ENCODE results near the gene C1QTNF1.

DNA sequence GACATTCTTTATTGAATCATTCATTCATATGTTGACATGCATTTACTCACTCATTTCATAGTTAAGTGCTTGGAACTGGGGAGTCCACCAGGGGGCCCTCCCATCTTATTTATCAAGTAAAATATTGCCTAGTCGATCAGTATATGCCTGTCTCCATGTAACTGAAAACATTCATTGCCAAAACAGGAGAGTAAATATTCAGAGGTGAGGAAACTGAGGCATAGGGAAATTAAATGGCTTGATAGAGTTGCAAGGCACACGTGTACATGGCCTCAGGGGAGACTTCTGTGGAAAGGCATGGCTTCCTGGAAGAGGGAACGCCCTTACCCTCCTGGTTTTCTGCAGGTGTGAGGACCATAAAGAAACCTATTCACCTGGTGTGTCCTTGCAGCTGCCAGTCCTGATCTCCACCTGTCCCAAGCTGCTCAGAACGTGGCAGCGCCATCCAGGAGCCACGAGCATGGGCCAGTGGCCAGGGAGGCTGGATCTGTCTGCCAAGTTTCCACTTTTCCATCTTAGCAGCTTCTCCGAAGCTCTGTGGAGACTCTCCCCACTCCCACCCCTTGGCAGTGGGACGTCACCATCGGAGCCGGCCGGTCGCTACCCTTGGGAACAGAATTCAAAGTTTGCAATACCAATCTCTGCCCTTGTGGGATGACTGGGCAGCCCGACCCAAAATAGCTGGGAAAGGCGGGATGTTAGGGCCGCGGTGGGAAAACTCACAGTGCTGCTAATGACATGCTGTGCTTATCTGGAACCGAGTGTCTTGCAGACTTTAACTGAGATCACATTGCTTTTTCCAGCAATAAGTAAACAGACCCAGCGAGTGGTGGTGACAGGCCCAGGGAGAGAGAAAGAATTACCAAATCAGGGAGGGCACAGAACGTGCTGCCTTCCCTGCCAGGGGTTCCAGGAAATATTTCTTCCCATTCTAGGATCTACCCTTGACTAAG, 4.1 kb upstream of the C1QTNF1 start:
- TF ChIP-seq CTCF (conservative IDR thresholded peaks at IDR 0.05; ENCODE audit: low read depth, low read length) (peak; percentile 79), EZH2 (IDR thresholded peaks at IDR 0.05; ENCODE audit: borderline replicate concordance, low read depth, low read length, poor library complexity, severe bottlenecking) (no peak)
